HFFc6 (cell line): Measurements from ENCODE around the gene ZNF207. TPM values are rescaled to one million over a fixed set of nuclear protein-coding genes. Genes with fewer than 3 reads are reported as not detected.

Experiments used
- DNase-seq: peaks from one replicate; pipeline ENCODE4 v3.0.0-alpha.2; 2018
- H3K27ac Mint-ChIP-seq: 2 replicates; pipeline ENCODE4 v1.8.0; 2020; ENCODE audit warnings: mild to moderate bottlenecking, mixed read lengths
- H3K27me3 Mint-ChIP-seq: 2 replicates; pipeline ENCODE4 v1.8.0; 2021; ENCODE audit warnings: mild to moderate bottlenecking, moderate library complexity, mixed read lengths; ENCODE audit not compliant: insufficient read depth
- H3K36me3 Mint-ChIP-seq: 2 replicates; pipeline ENCODE4 v1.8.0; 2021; ENCODE audit warnings: low read depth, mixed read lengths
- H3K4me1 Mint-ChIP-seq: 2 replicates; pipeline ENCODE4 v1.8.0; 2020; ENCODE audit warnings: low read depth, mixed read lengths
- H3K4me3 Mint-ChIP-seq: 2 replicates; pipeline ENCODE4 v1.8.0; 2020; ENCODE audit warnings: mild to moderate bottlenecking, moderate library complexity, mixed read lengths
- H3K9me3 Mint-ChIP-seq: 2 replicates; pipeline ENCODE4 v1.8.0; 2020; ENCODE audit warnings: mild to moderate bottlenecking, mixed read lengths
- long read RNA-seq: library from polyadenylated mRNA; unstranded; transcript quantifications from one replicate; pipeline ENCODE4 v2.0.0, GENCODE V29; 2019
- total RNA-seq, 6 experiments: library from RNA; stranded (reverse); fragmentation: NEBNext Ultra II Directional; extraction: Animal tissue kit (Norgen Biotek cat#: 25700); gene quantifications; 2 replicates in 1 of 6; 3 replicates in 5 of 6; pipeline ENCODE4 v1.2.3, GENCODE V29; 2021
- TF ChIP-seq, protein P1 (sequence below): fragments of 200-600 bp; sonication (generic); IDR thresholded peaks from 2 replicates; pipeline ENCODE4 v1.5.0; 2021; ENCODE audit warnings: antibody characterized with exemption, mild to moderate bottlenecking

ZNF207 gene
- total RNA-seq, result 100 to 1,000 TPM; 128 to 173 (median 153) TPM
- long read RNA-seq, full-length matches to known transcripts, result 96 of 126 reads
- long read RNA-seq, partial matches to known transcripts, result 12 of 126 reads
- long read RNA-seq, other reads (novel, unspliced or antisense), result 18 of 126 reads

- Mint-ChIP-seq H3K27ac (peak within 1 kb of the TSS; percentile 100), H3K4me1 (peaks cover 23% of the 10 kb centered on the region), H3K9me3 (peaks cover 8% of the 10 kb centered on the region), H3K27me3 (no peaks in the 10 kb centered on the region), H3K36me3 (peaks cover 43% of the 10 kb centered on the region), H3K4me3 (peak within 1 kb of the TSS; percentile 99)
- TF ChIP-seq, protein P1, sequence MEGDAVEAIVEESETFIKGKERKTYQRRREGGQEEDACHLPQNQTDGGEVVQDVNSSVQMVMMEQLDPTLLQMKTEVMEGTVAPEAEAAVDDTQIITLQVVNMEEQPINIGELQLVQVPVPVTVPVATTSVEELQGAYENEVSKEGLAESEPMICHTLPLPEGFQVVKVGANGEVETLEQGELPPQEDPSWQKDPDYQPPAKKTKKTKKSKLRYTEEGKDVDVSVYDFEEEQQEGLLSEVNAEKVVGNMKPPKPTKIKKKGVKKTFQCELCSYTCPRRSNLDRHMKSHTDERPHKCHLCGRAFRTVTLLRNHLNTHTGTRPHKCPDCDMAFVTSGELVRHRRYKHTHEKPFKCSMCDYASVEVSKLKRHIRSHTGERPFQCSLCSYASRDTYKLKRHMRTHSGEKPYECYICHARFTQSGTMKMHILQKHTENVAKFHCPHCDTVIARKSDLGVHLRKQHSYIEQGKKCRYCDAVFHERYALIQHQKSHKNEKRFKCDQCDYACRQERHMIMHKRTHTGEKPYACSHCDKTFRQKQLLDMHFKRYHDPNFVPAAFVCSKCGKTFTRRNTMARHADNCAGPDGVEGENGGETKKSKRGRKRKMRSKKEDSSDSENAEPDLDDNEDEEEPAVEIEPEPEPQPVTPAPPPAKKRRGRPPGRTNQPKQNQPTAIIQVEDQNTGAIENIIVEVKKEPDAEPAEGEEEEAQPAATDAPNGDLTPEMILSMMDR, result 0 out of 2 replicates have a peak, but pooled peaks have one; percentile 29
- DNase-seq, result peak; percentile 94
Observed at GRCh38 chr17:32349854-32350665, at the start of gene ZNF207. ZNF207 (plus strand) TSS chr17:32350157; CDS start chr17:32350286, 129 bp downstream.

DNA sequence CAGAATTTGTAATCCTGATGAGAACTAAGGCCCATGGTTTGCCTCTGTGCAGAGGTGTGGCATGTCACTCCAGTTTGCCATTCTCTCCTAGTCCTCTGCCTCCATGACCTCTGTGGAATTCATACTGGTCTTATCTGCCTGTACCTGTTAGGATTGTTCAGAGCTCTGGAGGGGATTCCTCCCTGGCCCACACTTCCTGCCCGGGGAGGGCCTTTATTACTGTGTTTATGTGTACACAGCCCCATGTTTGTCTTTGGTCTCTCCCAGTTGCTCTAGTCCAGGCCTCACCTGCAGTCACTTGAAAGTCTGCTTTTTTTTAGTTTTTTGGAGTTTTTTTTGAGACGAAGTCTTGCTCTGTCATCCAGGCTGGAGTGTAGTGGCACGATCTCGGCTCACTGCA, 47.9 kb upstream of the ZNF207 start:
- Mint-ChIP-seq H3K4me1 (no peaks in the 10 kb centered on the region), H3K9me3 (no peaks in the 10 kb centered on the region), H3K27ac (no peak overlapping the region)

DNA sequence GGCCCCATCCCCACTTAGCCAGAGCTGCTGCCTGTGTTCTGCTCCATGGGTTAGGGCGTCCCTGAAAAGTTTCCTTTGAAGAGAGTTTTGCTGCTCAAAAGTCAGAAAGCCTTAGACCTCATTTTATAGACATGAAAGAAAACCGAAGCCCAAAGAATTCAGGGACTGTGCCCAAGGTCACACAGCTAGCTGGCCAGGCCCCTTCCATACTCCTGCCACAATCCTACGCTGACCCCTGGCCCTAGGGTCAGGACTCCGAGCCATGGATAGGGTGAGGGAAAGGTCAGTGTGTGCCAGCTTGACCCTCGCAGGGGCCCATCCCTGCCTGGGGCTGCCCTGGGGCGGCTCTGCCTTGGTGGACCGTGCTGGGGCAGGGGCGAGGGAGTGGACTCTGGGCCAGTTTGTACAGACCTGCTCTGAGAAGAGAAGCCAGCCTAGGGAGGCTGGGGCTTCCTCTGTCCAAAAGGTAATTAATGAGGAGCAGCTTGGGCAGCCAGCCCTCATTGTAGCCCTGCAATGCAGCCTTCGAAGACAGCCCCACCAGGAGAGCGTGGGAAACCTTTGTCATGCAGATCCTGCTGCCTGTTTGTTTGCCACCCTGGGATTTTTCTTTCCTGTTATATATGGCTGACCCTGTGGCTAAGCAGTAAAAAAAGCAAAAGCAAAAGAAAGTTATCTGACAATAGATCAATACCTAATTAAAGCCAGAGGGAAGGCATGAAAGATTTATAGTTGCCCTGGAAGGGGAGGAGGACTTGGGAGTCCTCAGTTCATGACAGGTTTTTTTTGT, 46.9 kb upstream of the ZNF207 start:
- Mint-ChIP-seq H3K4me1 (no peaks in the 10 kb centered on the region), H3K4me3 (no peak overlapping the region), H3K36me3 (no peaks in the 10 kb centered on the region), H3K27me3 (peaks cover 47% of the 10 kb centered on the region), H3K9me3 (no peaks in the 10 kb centered on the region), H3K27ac (no peak overlapping the region)
- DNase-seq, result no peak
- TF ChIP-seq, protein P1, result no peak

More for the DNA sequence above, 47.9 kb upstream of the ZNF207 start:
- DNase-seq, result no peak
- Mint-ChIP-seq H3K36me3 (no peaks in the 10 kb centered on the region), H3K4me3 (no peak overlapping the region), H3K27me3 (peaks cover 42% of the 10 kb centered on the region)
- TF ChIP-seq, protein P1, result no peak

DNA sequence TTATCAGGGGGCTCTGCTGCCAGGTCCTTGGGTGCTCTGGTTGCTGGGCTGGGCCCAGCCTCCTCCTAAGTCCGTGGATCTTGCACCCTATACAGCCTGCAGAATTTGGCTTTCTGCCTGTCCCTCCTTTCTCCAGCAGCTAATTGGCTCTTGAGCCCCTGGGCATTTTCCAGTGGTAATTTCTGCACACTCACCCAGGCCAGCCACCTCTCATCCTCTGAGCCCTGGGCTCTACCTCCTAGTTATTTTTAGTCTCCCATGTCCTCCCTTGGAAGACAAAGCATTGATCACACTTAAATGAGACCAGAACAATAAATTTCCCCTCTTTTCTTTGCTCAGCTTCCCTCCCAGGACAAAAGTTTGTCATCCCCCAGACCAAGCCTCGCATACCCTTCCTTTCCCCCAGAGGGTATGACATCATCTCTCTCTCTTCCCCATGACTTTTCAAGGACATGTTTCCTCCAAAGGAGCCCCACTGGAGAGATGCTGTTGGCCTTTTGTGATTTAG, 46.1 kb upstream of the ZNF207 start:
- Mint-ChIP-seq H3K4me3 (no peak overlapping the region), H3K9me3 (no peaks in the 10 kb centered on the region), H3K36me3 (no peaks in the 10 kb centered on the region), H3K27ac (no peak overlapping the region), H3K27me3 (peaks cover 46% of the 10 kb centered on the region), H3K4me1 (no peaks in the 10 kb centered on the region)
- TF ChIP-seq, protein P1, result no peak
- no peak for DNase-seq

- Mint-ChIP-seq H3K27me3 (peaks cover 45% of the 10 kb centered on the region), H3K9me3 (no peaks in the 10 kb centered on the region), H3K4me1 (no peaks in the 10 kb centered on the region), H3K4me3 (no peak overlapping the region), H3K36me3 (no peaks in the 10 kb centered on the region), H3K27ac (no peak overlapping the region)
- no peak for DNase-seq
- TF ChIP-seq, protein P1, result no peak
Observed at GRCh38 chr17:32305049-32305448, 44.9 kb upstream of the ZNF207 start.
